Activated naive CD8-positive, alpha-beta T cell treated with anti-CD3 and anti-CD28 coated beads, Interleukin-2, amount 50 U/mL, for 16 hours (primary cell): ENCODE measurements around the gene SLFNL1.

Source experiments
- DNase-seq: peaks from one replicate; pipeline ENCODE4 v3.0.0-alpha.2; 2020; ENCODE audit warnings: low read depth, low spot score

Gene SLFNL1

GRCh38 chr1:41020109-41020576 lies 1.4 kb downstream of the SLFNL1 start:
- DNase-seq, result no peak

- no peak for DNase-seq
Observed at GRCh38 chr1:41019353-41019745, 2.2 kb downstream of the SLFNL1 start.

DNA sequence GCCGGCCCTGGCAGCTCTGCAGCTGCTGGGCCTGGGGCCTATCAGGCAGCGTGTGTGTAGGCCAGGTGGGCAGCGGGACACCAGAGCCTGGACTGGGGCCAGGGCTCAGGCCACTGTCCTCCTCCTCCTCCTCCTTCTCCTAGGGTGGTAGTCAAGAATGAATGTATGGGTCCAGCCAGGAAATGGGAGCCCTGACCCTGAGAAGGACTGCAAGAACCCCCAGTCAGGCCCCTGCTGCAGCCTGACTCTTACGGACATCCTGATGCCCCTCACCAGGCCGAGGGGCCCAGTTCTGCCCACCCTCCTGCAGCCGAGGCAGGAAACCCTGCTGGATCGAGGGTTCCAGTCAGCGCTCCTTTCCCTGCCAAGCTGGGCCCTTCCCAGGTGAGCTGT lies 3.5 kb downstream of the SLFNL1 start:
- DNase-seq, result no peak

GRCh38 chr1:41017141-41018017 lies 4.1 kb downstream of the SLFNL1 start:
- DNase-seq, result no peak

DNA sequence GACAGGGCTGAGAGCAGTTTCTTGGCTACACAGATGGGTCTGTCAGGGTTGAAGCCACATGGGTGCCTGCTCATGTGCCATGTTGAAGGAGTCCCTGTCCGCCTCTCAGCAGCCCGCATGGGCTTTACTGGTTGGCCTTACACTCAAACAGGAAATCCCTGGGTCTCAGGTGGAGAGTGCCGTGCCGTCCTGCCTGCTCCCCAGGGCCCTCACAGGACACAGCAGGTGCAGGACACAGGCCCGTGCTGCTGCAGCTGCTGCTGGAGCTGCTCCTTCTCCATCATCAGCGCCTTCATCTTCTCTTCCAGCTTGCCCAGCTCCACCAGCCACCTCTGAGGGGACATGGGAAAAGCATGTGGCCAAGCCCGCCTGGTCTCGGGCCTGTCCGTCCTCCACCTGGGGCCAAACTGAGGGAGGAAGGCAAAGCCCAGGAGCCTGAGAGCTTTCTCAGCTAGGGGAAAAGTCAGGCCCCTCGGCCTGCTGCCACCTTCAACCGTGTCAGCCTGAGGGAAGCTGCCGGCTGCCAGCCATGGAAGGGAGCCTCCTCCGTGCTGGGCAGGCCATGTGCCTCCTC lies 5.5 kb downstream of the SLFNL1 start:
- no peak for DNase-seq

GRCh38 chr1:41015281-41015896 lies 6.1 kb downstream of the SLFNL1 start:
- no peak for DNase-seq

DNA sequence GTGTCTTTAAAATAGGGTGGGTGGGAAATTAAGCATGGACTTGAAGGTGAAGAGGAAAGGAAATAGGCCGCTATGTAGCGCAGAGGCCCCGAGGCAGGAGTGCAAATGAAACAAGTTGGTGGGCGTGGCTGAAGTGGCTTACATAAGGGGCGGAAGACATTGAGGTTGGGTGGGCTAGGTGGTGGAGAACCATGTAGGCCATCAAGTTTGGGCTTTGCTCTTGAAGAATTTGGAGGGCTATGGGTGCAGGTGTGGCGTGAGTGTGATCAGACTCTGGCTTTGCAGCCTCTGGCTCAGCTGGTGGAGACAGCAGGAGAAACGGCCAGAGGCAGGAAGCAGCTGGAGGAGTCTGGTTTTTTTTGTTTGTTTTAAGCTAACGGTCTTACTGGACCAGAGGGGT lies 6.7 kb downstream of the SLFNL1 start:
- DNase-seq, result no peak

DNA sequence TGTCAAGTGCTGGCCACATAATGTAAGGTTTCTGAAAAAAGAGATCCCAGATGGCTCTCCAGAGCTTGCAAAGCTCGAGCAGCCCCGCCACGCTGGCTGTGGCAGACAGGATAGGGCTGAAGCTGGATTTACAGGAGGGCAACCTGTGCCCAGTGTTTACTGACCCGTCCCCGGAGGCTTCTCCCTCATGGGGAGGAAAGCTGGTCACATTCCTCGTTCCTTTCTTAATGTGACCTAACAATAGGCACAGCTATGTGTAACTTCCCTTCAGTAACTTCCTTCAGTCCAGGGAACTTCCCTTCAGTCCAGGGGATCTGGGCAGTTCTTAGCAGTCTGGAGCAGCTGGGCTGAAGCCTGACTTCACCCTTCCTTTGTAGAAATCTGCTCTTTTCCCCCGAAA lies 7.7 kb downstream of the SLFNL1 start:
- DNase-seq, result no peak

DNA sequence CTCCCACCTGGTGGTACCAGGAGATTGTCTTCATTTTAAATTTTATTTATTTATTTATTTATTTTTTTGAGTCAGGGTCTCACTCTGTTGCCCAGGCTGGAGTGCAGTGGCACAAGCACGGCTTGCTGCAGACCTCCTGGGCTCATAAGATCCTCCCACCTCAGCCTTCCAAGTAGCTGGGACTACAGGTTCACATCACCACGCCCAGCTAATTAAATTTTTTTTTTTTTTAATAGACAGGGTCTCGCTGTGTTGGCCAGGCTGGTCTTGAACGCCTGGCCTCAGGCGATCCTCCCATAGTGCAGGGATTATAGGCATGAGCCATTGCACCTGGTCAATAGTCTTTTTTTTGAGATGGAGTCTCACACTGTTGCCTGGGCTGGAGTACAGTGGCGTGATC lies 8.5 kb downstream of the SLFNL1 start:
- DNase-seq, result no peak

GRCh38 chr1:41010345-41010744 lies 11.2 kb downstream of the SLFNL1 start:
- DNase-seq, result no peak

DNA sequence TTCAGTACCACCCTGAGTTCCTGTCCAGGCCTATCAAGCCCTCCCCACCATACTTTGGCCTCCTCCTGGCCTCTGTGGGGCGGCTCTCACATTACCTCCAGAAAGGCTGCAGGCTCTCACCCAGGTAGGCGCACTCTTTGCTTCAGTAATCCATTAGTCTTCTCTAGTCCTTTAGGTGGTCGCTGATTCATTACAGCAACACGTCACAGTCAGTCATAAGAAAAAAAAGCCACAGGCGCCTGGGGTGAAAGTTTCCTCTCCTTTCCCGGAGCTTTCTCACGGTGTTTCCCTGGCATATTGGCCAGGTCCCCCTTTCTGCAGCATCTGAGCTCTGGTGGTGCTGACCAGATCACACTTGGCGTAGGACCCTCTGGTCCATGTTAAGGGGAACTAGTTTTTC lies 12.1 kb downstream of the SLFNL1 start:
- no peak for DNase-seq

GRCh38 chr1:41006942-41007865 lies 14.3 kb downstream of the SLFNL1 start:
- DNase-seq, result no peak

DNA sequence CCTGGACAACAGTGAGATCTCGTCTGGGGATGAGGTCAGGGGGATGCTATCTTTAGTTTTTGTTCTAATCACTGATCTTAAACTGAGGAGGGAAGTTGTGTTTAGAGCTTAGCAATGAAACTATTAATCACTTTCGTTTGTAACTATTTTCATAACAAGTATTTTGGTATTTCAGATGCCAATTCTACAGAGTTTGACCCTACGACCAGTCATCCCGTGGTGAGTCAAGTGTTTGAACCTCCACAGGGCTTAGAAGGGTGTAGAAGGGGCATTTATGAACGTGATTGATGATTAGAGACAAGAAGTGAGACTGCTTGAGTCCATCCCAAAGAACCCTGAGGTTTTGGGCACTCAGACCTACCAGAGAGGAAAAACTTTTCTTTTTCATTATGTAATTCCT lies 15.6 kb downstream of the SLFNL1 start:
- DNase-seq, result no peak

GRCh38 chr1:41003640-41004220 lies 17.8 kb downstream of the SLFNL1 start:
- DNase-seq, result peak; percentile 67

GRCh38 chr1:41003127-41003639 lies 18.3 kb downstream of the SLFNL1 start:
- DNase-seq, result no peak

GRCh38 chr1:40998668-40999067 lies 22.9 kb downstream of the SLFNL1 start:
- no peak for DNase-seq

GRCh38 chr1:40997096-40997495 lies 24.4 kb downstream of the SLFNL1 start:
- DNase-seq, result no peak

DNA sequence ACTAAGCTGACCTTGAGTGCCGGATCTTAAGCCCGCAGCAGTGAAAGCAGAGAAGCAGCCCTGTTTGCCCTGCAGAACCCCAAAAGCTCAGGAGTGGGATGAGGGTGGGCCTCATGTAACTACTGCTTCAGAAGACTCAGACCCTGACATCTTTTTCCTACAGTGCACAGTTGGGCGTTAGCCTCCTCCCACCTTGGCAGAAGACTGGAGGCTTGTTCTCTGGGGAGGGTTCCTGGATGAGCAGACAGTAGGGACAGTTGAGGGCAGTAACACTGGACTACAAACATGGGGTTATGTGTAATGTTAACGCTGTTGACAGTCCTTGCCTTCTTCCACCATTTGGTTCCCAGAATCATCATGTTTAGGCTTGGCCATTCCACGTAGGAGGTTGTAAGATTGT lies 32.5 kb downstream of the SLFNL1 start:
- no peak for DNase-seq

DNA sequence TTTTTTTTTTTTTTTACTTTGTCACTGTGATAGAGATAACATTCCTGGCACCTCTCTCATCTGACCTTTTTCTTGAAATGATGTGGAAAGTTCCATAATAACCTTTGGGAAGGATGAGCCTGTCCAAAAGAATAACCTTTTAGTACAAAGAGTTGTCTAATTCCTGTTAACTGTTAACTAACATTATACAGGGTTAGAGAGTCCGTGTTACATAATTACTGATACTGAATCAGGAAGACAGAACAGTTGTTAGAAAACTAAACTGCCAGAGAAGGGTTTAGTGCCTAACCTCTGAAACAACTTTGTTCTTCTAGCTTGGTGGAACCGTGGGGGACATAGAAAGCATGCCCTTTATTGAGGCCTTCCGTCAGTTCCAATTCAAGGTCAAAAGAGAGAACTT lies 33.2 kb downstream of the SLFNL1 start:
- DNase-seq, result no peak

DNA sequence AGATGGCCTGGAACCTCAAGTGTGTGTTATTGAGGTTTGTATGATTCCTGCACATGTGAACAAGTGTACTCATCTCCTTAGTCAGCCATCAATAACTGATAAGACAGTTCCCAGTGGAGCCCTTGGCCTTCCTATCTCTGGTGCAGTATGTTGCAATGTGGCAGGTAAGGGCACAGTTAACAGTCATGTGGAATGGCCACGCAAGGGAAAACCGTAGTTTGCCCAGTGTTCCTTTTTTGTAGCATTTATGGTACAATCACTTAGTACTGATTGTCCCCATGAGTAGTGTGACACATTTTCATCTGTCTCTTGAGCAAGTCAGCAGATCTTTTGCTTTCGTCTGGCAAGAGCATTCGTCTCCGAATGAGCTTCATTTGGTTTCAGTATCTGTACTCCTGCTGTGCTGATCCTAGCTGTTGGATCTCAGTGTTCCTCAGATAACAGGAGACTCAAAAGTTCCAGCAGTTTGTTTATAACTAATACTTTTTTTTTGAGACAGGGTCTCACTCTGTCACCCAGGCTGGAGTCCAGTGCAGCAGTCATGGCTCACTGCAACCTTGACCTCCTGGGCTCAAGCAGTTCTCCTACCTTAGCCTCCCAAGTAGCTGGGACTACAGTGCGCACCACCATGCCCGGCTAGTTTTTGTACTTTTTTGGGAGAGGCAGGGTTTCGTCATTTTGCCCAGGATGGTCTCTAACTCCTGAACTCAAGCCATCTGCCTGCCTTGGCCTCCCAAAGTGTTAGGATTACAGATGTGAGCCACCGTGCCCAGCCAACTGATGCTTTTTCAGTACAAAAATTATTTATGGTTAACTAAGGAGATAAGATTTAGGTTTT lies 33.9 kb downstream of the SLFNL1 start:
- DNase-seq, result no peak
